H1 (cell line): ENCODE data around the gene UPP1. TPM values are rescaled to one million over a fixed set of nuclear protein-coding genes. Genes with fewer than 3 reads are reported as not detected.

ENCODE experiments used
- CTCF ChIA-PET: fragments of 300-600 bp; sonication (Branson Sonifier 250); formaldehyde crosslinking; loops from one replicate; lab custom pipeline; 2021; ENCODE audit not compliant: partially characterized antibody; lab: Charles Lee
- POLR2A ChIA-PET: fragments of 300-600 bp; sonication (Branson Sonifier 250); formaldehyde crosslinking; loops from one replicate; lab custom pipeline; 2021; ENCODE audit warnings: inconsistent platforms; ENCODE audit not compliant: partially characterized antibody; lab: Charles Lee
- DNase-seq, 2 experiments: peaks; one replicate each; pipeline versions ENCODE4 v3.0.0 to v3.0.0-alpha.2; 2010 to 2022; ENCODE audit warnings: low spot score in 2 of 2, low read depth in 1 of 2, mixed read lengths in 1 of 2
- FAIRE-seq: peaks from 2 replicates; lab custom pipeline; 2011; peaks lifted over from hg19 to GRCh38; lab: Jason Lieb, UNC
- H2AFZ ChIP-seq: 2 replicates; pipeline ENCODE4 v1.8.1; 2012; ENCODE audit warnings: low read length, inconsistent platforms
- H2AK5ac ChIP-seq: 2 replicates; pipeline ENCODE4 v1.6.1; 2013; ENCODE audit warnings: low read depth, low read length
- H2BK120ac ChIP-seq: replicated peaks from 2 replicates; pipeline ENCODE3; 2013; ENCODE audit warnings: low read depth, low read length, inconsistent platforms
- H2BK12ac ChIP-seq: 2 replicates; pipeline ENCODE4 v1.6.1; 2013; ENCODE audit warnings: low read depth, low read length
- H2BK15ac ChIP-seq: 2 replicates; pipeline ENCODE4 v1.6.1; 2013; ENCODE audit warnings: low read length
- H2BK20ac ChIP-seq: 2 replicates; pipeline ENCODE4 v1.6.1; 2013; ENCODE audit warnings: low read length
- H2BK5ac ChIP-seq: 2 replicates; pipeline ENCODE4 v1.6.1; 2013; ENCODE audit warnings: low read depth, low read length
- H3K14ac ChIP-seq: 2 replicates; pipeline ENCODE4 v1.6.1; 2013; ENCODE audit warnings: inconsistent platforms; ENCODE audit not compliant: insufficient read length
- H3K18ac ChIP-seq: 2 replicates; pipeline ENCODE4 v1.6.1; 2013; ENCODE audit warnings: low read length; ENCODE audit errors: extremely low read depth
- H3K23ac ChIP-seq: 2 replicates; pipeline ENCODE4 v1.6.1; 2013; ENCODE audit warnings: inconsistent platforms; ENCODE audit not compliant: insufficient read length
- H3K23me2 ChIP-seq: 2 replicates; pipeline ENCODE4 v1.6.1; 2013; ENCODE audit warnings: low read depth, low read length
- H3K27ac ChIP-seq: 2 replicates; pipeline ENCODE4 v1.6.1; 2011; ENCODE audit warnings: low read depth, low read length, inconsistent platforms
- H3K27me3 ChIP-seq, 4 experiments: replicated peaks in 1 of 4; 1 replicate in 1 of 4; 2 replicates in 3 of 4; pipeline versions ENCODE4 v1.6.1 to v1.8.1; 2011 to 2013; ENCODE audit warnings: low read length in 3 of 4, mild to moderate bottlenecking in 3 of 4, inconsistent platforms in 2 of 4, mixed read lengths in 2 of 4, moderate library complexity in 1 of 4; ENCODE audit not compliant: control insufficient read depth in 3 of 4, insufficient read depth in 3 of 4; ENCODE audit errors: extremely low read depth in 1 of 4
- H3K36me3 ChIP-seq, 4 experiments: 2 replicates each; pipeline versions ENCODE4 v1.6.1 to v1.8.1; 2011 to 2013; ENCODE audit warnings: mild to moderate bottlenecking in 4 of 4, low read length in 3 of 4, moderate library complexity in 2 of 4, control low read depth in 1 of 4, inconsistent platforms in 1 of 4; ENCODE audit not compliant: insufficient read depth in 4 of 4, control insufficient read depth in 2 of 4
- H3K4ac ChIP-seq: replicated peaks from 2 replicates; pipeline ENCODE3; 2013; ENCODE audit warnings: low read length, low read depth, mixed read lengths, inconsistent platforms; ENCODE audit not compliant: insufficient read length
- H3K4me1 ChIP-seq, 4 experiments: replicated peaks in 1 of 4; 1 replicate in 1 of 4; 2 replicates in 3 of 4; pipeline versions ENCODE4 v1.6.1 to v1.8.1; 2011 to 2013; ENCODE audit warnings: low read length in 3 of 4, inconsistent platforms in 2 of 4, mixed read lengths in 1 of 4; ENCODE audit not compliant: insufficient read depth in 4 of 4, control insufficient read depth in 3 of 4
- H3K4me2 ChIP-seq, 2 experiments: 2 replicates each; pipeline versions ENCODE4 v1.6.1 to v1.8.1; 2011 to 2013; ENCODE audit warnings: low read depth in 2 of 2, low read length in 2 of 2, control low read depth in 1 of 2, inconsistent platforms in 1 of 2, mild to moderate bottlenecking in 1 of 2; ENCODE audit not compliant: insufficient read depth in 1 of 2
- H3K4me3 ChIP-seq, 4 experiments: fragments of 200-600, 300-600 bp in 1 of 4; sonication (generic), shearing (Covaris generic), sonication (Bioruptor Twin) in 1 of 4; 2 replicates each; pipeline versions ENCODE4 v1.5.1 to v1.8.1; 2011 to 2016; ENCODE audit warnings: low read length in 4 of 4, low read depth in 3 of 4, control low read depth in 2 of 4, inconsistent platforms in 2 of 4, mild to moderate bottlenecking in 2 of 4, mixed read lengths in 1 of 4, moderate library complexity in 1 of 4; ENCODE audit not compliant: insufficient read depth in 2 of 4; ENCODE audit errors: extremely low read depth in 1 of 4
- H3K56ac ChIP-seq: replicated peaks from 2 replicates; pipeline ENCODE3; 2013; ENCODE audit warnings: low read depth, mild to moderate bottlenecking, mixed read lengths, low read length, inconsistent platforms; ENCODE audit not compliant: insufficient read length
- H3K79me1 ChIP-seq: 2 replicates; pipeline ENCODE4 v1.6.1; 2013; ENCODE audit warnings: low read depth, low read length, control low read depth
- H3K79me2 ChIP-seq, 2 experiments: 2 replicates each; pipeline versions ENCODE4 v1.6.1 to v1.8.1; 2012 to 2013; ENCODE audit warnings: low read length in 2 of 2, mild to moderate bottlenecking in 2 of 2, inconsistent platforms in 1 of 2; ENCODE audit not compliant: insufficient read depth in 2 of 2, control insufficient read depth in 1 of 2
- H3K9ac ChIP-seq, 4 experiments: replicated peaks in 1 of 4; 1 replicate in 1 of 4; 2 replicates in 3 of 4; pipeline versions ENCODE4 v1.6.1 to v1.8.1; 2011 to 2013; ENCODE audit warnings: low read depth in 3 of 4, low read length in 3 of 4, control low read depth in 2 of 4, mild to moderate bottlenecking in 2 of 4, moderate library complexity in 2 of 4, inconsistent platforms in 1 of 4; ENCODE audit errors: extremely low read depth in 1 of 4
- H3K9me3 ChIP-seq, 2 experiments: 2 replicates each; pipeline versions ENCODE4 v1.6.1 to v1.8.1; 2012 to 2013; ENCODE audit warnings: mild to moderate bottlenecking in 2 of 2, moderate library complexity in 2 of 2, control low read depth in 1 of 2, inconsistent platforms in 1 of 2, low read depth in 1 of 2, low read length in 1 of 2, mixed read lengths in 1 of 2; ENCODE audit not compliant: insufficient read depth in 2 of 2
- H4K20me1 ChIP-seq, 2 experiments: replicated peaks in 1 of 2; 2 replicates each; pipeline versions ENCODE3 to v1.8.1; 2011 to 2013; ENCODE audit warnings: inconsistent platforms in 2 of 2, low read length in 2 of 2, mild to moderate bottlenecking in 1 of 2; ENCODE audit not compliant: insufficient read depth in 2 of 2, control insufficient read depth in 1 of 2
- H4K5ac ChIP-seq: 2 replicates; pipeline ENCODE4 v1.6.1; 2013; ENCODE audit warnings: low read length, low read depth, mixed read lengths, inconsistent platforms; ENCODE audit not compliant: insufficient read length
- H4K8ac ChIP-seq: 2 replicates; pipeline ENCODE4 v1.8.0; 2013; ENCODE audit warnings: mild to moderate bottlenecking, moderate library complexity, low read length, inconsistent platforms; ENCODE audit not compliant: insufficient read depth; ENCODE audit errors: extremely low read depth
- H4K91ac ChIP-seq: replicated peaks from 2 replicates; pipeline ENCODE3; 2013; ENCODE audit warnings: low read length, mixed read lengths, inconsistent platforms; ENCODE audit not compliant: insufficient read length
- EGR1 ChIP-seq: IDR thresholded peaks from 2 replicates; pipeline ENCODE4 v1.6.1; 2011; ENCODE audit warnings: low read depth, low read length, borderline replicate concordance
- EZH2 ChIP-seq: fragments of 200-600 bp; sonication (generic); IDR thresholded peaks from 2 replicates; pipeline ENCODE4 v1.7.1; 2012; ENCODE audit warnings: low read depth, mild to moderate bottlenecking, moderate library complexity, low read length, inconsistent platforms; ENCODE audit not compliant: severe bottlenecking
- SAP30 ChIP-seq: fragments of 300-600 bp; sonication (generic); IDR thresholded peaks from 2 replicates; pipeline ENCODE4 v1.7.1; 2012; ENCODE audit warnings: low read length, moderate library complexity, mild to moderate bottlenecking, inconsistent platforms; ENCODE audit not compliant: insufficient read depth, insufficient replicate concordance
- TAF1 ChIP-seq: IDR thresholded peaks from 2 replicates; pipeline ENCODE4 v1.6.1; 2011; ENCODE audit warnings: mild to moderate bottlenecking, low read depth, low read length
- TAF7 ChIP-seq: optimal IDR thresholded peaks from 2 replicates; pipeline ENCODE3; 2011; ENCODE audit warnings: low read depth, mild to moderate bottlenecking, inconsistent platforms, low read length, moderate library complexity, borderline replicate concordance
- TBP ChIP-seq: IDR thresholded peaks from 2 replicates; pipeline ENCODE4 v1.6.1; 2011; ENCODE audit warnings: low read depth, low read length, improper control_type of control experiment
- WGBS, 2 experiments: shearing (Covaris generic) in 1 of 2; methylation state at CpG; one replicate each; pipeline versions ENCODE4 v1.1.6 to v1.1.7; 2013 to 2015; ENCODE audit warnings: low lambda C conversion rate in 2 of 2, mixed read lengths in 2 of 2, inconsistent platforms in 1 of 2, low coverage in 1 of 2, missing lambda C conversion rate in 1 of 2; ENCODE audit not compliant: insufficient replicate concordance in 2 of 2, insufficient coverage in 1 of 2, insufficient read length in 1 of 2; ENCODE audit errors: extremely low coverage in 1 of 2, missing lambda C conversion rate in 1 of 2; 5-methylcytosine and 5-hydroxymethylcytosine counted together
- polyA plus RNA-seq, 7 experiments: library from polyadenylated mRNA; depleted of rRNA in 3 of 7; stranded (reverse) in 5 of 7; unstranded in 2 of 7; fragments of >200 nt in 5 of 7; fragments of 200-250 nt in 2 of 7; gene quantifications; 1 replicate in 5 of 7; 2 replicates in 1 of 7; 4 replicates in 1 of 7; pipeline versions ENCODE4 v1.2.1 to v1.2.3, GENCODE V29; 2011 to 2013; ENCODE audit warnings: missing spikeins in 2 of 7, mixed read lengths in 2 of 7
- total RNA-seq: library from RNA; stranded (reverse); fragmentation: NEBNext Ultra II Directional; extraction: Animal tissue kit (Norgen Biotek cat#: 25700); gene quantifications from 2 replicates; pipeline ENCODE4 v1.2.1, GENCODE V29; 2021

UPP1 gene
- total and polyA plus RNA-seq, 2 of the 8 experiments (the other 6 are each of a cell fraction or from before 2014, with no cell fraction given), result 40.7 to 46.2 TPM

DNA sequence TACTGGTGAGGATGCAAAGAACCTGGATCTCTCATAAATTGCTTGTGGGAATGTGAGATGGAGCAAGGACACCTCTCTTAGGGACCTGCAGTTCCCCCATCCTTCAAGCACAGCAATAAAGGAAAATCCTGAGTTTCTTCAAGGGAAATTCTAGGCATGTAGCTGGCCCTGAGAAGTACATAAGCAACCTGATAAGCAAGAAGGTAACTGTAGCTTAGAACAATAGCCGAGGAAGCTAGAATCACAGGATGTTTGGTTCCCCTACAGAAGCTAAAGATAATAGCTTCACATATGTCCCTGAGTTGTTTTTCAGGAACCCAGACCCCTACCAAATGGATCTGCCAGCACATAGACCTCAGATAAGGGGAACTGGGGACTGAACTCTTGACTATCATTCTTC is 11.6 kb upstream of the UPP1 start:
- 100% methylated on average over 1 of the region's 1 CpG; no CpG with 5 or more reads in 1 of the 2 experiments for WGBS, 2 experiments
- Histone ChIP-seq H3K27ac (no peak overlapping the region), H3K14ac (no peak overlapping the region), H2BK15ac (no peak overlapping the region), H3K36me3 (no peaks in the 10 kb centered on the region), H3K79me1 (no peaks in the 10 kb centered on the region), H3K4me2 (no peak overlapping the region), H2AK5ac (no peak overlapping the region), H3K56ac (no peak overlapping the region), H3K23ac (no peak overlapping the region), H3K4ac (no peak overlapping the region), H3K23me2 (no peaks in the 10 kb centered on the region), H3K4me3 (no peak overlapping the region), H4K20me1 (no peaks in the 10 kb centered on the region), H3K9me3 (no peaks in the 10 kb centered on the region), H2BK12ac (no peak overlapping the region), H3K27me3 (no peaks in the 10 kb centered on the region), H2BK5ac (no peak overlapping the region), H2AFZ (no peak overlapping the region), H3K18ac (no peak overlapping the region), H3K79me2 (no peaks in the 10 kb centered on the region), H4K8ac (no peak overlapping the region), H4K5ac (no peak overlapping the region), H3K9ac (no peak overlapping the region), H2BK20ac (no peak overlapping the region), H3K4me1 (no peaks in the 10 kb centered on the region), H4K91ac (no peak overlapping the region), H2BK120ac (no peak overlapping the region)
- no peak for DNase-seq
- CTCF ChIA-PET, result interaction anchor here (0.6 to 1.0 kb wide), 4 partner anchors 23 to 601 kb away, joined by 3 read pairs; no protein-coding TSS in a partner anchor
- FAIRE-seq, result no peak
- POLR2A ChIA-PET, result interaction anchor here (1.2 to 2.0 kb wide), 3 partner anchors 9 to 12 kb away, joined by 3 to 5 read pairs (median 5); partner anchors contain the start of gene UPP1
- TF ChIP-seq EZH2 (no peak), SAP30 (no peak), EGR1 (no peak), TAF1 (no peak), TAF7 (no peak), TBP (no peak)
